HTERT RPE-1 (cell line): ENCODE measurements around the gene IL1RL1.

Source experiments
- in situ Hi-C: fragments of 300-500 bp; cut with MboI; formaldehyde crosslinking; loops from 4 replicates; pipeline ENCODE4 v1.14.3; 2020; ENCODE audit warnings: low sequenced_read_pairs

The IL1RL1 gene

GRCh38 chr2:102366406-102367112, 55.2 kb downstream of the IL1RL1 start:
- in situ Hi-C loops, result no loop called here

- in situ Hi-C loops, result no loop called here
Observed at GRCh38 chr2:102367331-102367971, 56.1 kb downstream of the IL1RL1 start.

- in situ Hi-C loops, result no loop called here
Observed at GRCh38 chr2:102368461-102369109, 57.2 kb downstream of the IL1RL1 start.

GRCh38 chr2:102369866-102370265, 58.5 kb downstream of the IL1RL1 start:
- in situ Hi-C loops, result no loop called here

GRCh38 chr2:102376052-102376591, 64.8 kb downstream of the IL1RL1 start:
- in situ Hi-C loops, result no loop called here

- in situ Hi-C loops, result no loop called here
Observed at GRCh38 chr2:102383722-102384121, 72.4 kb downstream of the IL1RL1 start.

- in situ Hi-C loops, result no loop called here
Observed at GRCh38 chr2:102385522-102385921, 74.2 kb downstream of the IL1RL1 start.

- in situ Hi-C loops, result no loop called here
Observed at GRCh38 chr2:102386004-102386403, 74.6 kb downstream of the IL1RL1 start.

- in situ Hi-C loops, result no loop called here
Observed at GRCh38 chr2:102386867-102387541, 75.6 kb downstream of the IL1RL1 start.

- in situ Hi-C loops, result no loop called here
Observed at GRCh38 chr2:102387763-102388546, 76.6 kb downstream of the IL1RL1 start.

GRCh38 chr2:102391565-102391964, 80.2 kb downstream of the IL1RL1 start:
- in situ Hi-C loops, result no loop called here

GRCh38 chr2:102392096-102392495, 80.7 kb downstream of the IL1RL1 start:
- in situ Hi-C loops, result no loop called here

- in situ Hi-C loops, result no loop called here
Observed at GRCh38 chr2:102392942-102393341, 81.6 kb downstream of the IL1RL1 start.

GRCh38 chr2:102396012-102396411, 84.6 kb downstream of the IL1RL1 start:
- in situ Hi-C loops, result no loop called here

GRCh38 chr2:102397209-102397608, 85.8 kb downstream of the IL1RL1 start:
- in situ Hi-C loops, result no loop called here

GRCh38 chr2:102399499-102400141, 88.3 kb downstream of the IL1RL1 start:
- in situ Hi-C loops, result no loop called here

GRCh38 chr2:102401456-102401855, 90.1 kb downstream of the IL1RL1 start:
- in situ Hi-C loops, result no loop called here
